ENCODE data around the gene ARHGAP18.

GRCh38 chr6:129651291-129651691 is 58.7 kb downstream of the ARHGAP18 start:
- no peak for TF ChIP-seq CTCF (IDR thresholded peaks at IDR 0.05)
- no peak for TF ChIP-seq IRF3 (IDR thresholded peaks at IDR 0.05; ENCODE audit: low read depth, low read length)
- no peak for TF ChIP-seq TCF12 (IDR thresholded peaks at IDR 0.05)
- TF ChIP-seq FOXM1 (IDR thresholded peaks at IDR 0.05; ENCODE audit: low read depth) = no peak
- TF ChIP-seq EZH2phosphoT487 (IDR thresholded peaks at IDR 0.05; ENCODE audit: borderline replicate concordance, low read depth) = no peak
- TF ChIP-seq FOXJ3 (CRISPR knock-in tag; IDR thresholded peaks at IDR 0.05) = no peak
- no peak for TF ChIP-seq RXRA (IDR thresholded peaks at IDR 0.05; ENCODE audit: borderline replicate concordance, low read depth)
- no peak for TF ChIP-seq GABPA (IDR thresholded peaks at IDR 0.05; ENCODE audit: low read depth)
- TF ChIP-seq JUND (IDR thresholded peaks at IDR 0.05) = no peak

Data from SK-N-SH (cell line).